ENCODE measurements around the gene SFMBT2.

The SFMBT2 gene

GRCh38 chr10:7311218-7311849 lies 99.5 kb downstream of the SFMBT2 start:
- no peak overlapping the region for H3K4me3 ChIP-seq (ENCODE audit: low read depth, low read length)
- TF ChIP-seq CTCF (IDR thresholded peaks at IDR 0.05; ENCODE audit: control insufficient read depth, extremely low read depth, insufficient read depth): no peak
- no peak for DNase-seq (ENCODE audit: low read depth)

GRCh38 chr10:7310076-7310475 lies 100.8 kb downstream of the SFMBT2 start:
- no peak for TF ChIP-seq CTCF (IDR thresholded peaks at IDR 0.05; ENCODE audit: control insufficient read depth, extremely low read depth, insufficient read depth)
- DNase-seq (ENCODE audit: low read depth): no peak
- H3K4me3 ChIP-seq (ENCODE audit: low read depth, low read length): no peak overlapping the region

- TF ChIP-seq CTCF (IDR thresholded peaks at IDR 0.05; ENCODE audit: control insufficient read depth, extremely low read depth, insufficient read depth): no peak
- DNase-seq (ENCODE audit: low read depth): no peak
- no peak overlapping the region for H3K4me3 ChIP-seq (ENCODE audit: low read depth, low read length)
Measured at GRCh38 chr10:7308826-7309225, 102.0 kb downstream of the SFMBT2 start.

- no peak for TF ChIP-seq CTCF (IDR thresholded peaks at IDR 0.05; ENCODE audit: control insufficient read depth, extremely low read depth, insufficient read depth)
- no peak for DNase-seq (ENCODE audit: low read depth)
- H3K4me3 ChIP-seq (ENCODE audit: low read depth, low read length): no peak overlapping the region
Measured at GRCh38 chr10:7306616-7307015, 104.2 kb downstream of the SFMBT2 start.

GRCh38 chr10:7306147-7306546 lies 104.7 kb downstream of the SFMBT2 start:
- H3K4me3 ChIP-seq (ENCODE audit: low read depth, low read length): no peak overlapping the region
- DNase-seq (ENCODE audit: low read depth): no peak
- no peak for TF ChIP-seq CTCF (IDR thresholded peaks at IDR 0.05; ENCODE audit: control insufficient read depth, extremely low read depth, insufficient read depth)

- no peak overlapping the region for H3K4me3 ChIP-seq (ENCODE audit: low read depth, low read length)
- TF ChIP-seq CTCF (IDR thresholded peaks at IDR 0.05; ENCODE audit: control insufficient read depth, extremely low read depth, insufficient read depth): no peak
- DNase-seq (ENCODE audit: low read depth): no peak
Measured at GRCh38 chr10:7305053-7305452, 105.8 kb downstream of the SFMBT2 start.

- TF ChIP-seq CTCF (IDR thresholded peaks at IDR 0.05; ENCODE audit: control insufficient read depth, extremely low read depth, insufficient read depth): no peak
- no peak for DNase-seq (ENCODE audit: low read depth)
- H3K4me3 ChIP-seq (ENCODE audit: low read depth, low read length): no peak overlapping the region
Measured at GRCh38 chr10:7304110-7304509, 106.7 kb downstream of the SFMBT2 start.

All from LNCaP clone FGC (cell line).